Measurements from ENCODE around the gene FOXD1.

DNA sequence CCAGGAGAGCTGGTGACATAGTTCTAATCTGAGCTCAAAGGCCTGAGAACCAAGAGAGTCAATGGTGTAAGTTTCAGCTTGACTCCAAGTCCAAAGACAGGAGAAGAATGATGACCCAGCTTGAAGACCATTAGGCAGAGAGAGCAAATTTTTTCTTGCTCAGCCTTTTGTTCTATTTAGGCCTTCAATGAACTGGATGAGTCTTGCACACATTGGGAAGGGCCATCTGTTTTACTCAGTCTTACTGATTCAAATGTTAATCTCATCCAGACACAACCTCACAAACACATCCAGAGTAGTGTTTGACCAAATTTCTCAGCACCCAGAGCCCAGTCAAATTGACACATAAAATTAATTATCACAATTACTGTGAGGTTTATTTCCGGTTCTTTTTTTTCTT, 42.6 kb upstream of the FOXD1 start:
- TF ChIP-seq POLR2AphosphoS5 (IDR thresholded peaks at IDR 0.05; ENCODE audit: low read depth, low read length) (no peak), POLR2A (IDR thresholded peaks at IDR 0.05; ENCODE audit: low read depth, low read length) (no peak), TAF1 (IDR thresholded peaks at IDR 0.05; ENCODE audit: borderline replicate concordance, low read depth, low read length) (no peak)
